ENCODE measurements around the gene PXN.

The PXN gene

GRCh38 chr12:120164293-120164692, 101.2 kb downstream of the PXN start:
- DNase-seq = no peak

DNA sequence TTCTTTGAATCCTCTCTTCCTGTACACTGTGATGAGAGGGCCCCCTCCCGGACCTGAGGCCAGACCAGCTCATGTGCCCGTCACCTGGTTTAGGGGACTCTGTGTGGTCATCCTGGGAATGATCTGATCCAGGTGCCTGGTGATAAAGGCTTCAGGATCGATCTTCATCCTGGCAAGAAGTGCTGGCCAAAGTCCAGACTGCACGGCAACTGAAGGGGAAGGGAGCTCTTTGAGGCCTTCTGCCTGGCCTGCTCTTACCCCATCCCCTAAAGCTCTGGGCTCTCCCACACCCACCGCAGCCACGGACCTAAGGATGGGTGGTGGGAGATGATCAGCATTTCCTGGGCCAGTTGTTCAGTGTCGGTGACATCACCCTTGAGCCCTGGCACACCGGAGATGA, 102.8 kb downstream of the PXN start:
- no peak for DNase-seq

DNA sequence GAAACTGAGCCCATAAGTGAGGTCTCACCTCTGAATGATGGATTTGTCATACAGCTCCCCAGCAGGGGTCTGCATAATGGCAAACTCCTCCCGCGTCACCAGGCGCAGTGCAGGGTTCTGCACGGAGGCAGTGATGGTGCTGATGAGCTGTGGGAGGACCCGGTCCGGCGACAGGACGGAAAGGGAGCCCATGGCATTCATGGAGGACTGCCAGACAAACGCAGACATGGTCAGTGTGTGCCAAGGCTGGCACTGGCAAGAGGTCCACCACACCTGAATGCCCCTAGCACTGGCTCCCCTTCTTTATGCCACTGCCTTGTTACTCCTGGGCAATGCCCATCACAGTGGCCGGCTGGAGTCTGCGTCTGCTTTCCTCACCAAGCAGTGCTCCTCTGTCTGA, 103.7 kb downstream of the PXN start:
- no peak for DNase-seq

Measured in NCI-H526 treated with DMSO at 0.1 percent for 48 hours (cell line).